ENCODE measurements around the gene HSBP1. TPM values are rescaled to one million over a fixed set of nuclear protein-coding genes. Genes with fewer than 3 reads are reported as not detected.

Gene HSBP1
- total RNA-seq, 1 donor from 2014 or later, result 218 TPM

GRCh38 chr16:83835586-83836566 lies 28.1 kb downstream of the HSBP1 start:
- H3K9me3 Mint-ChIP-seq (ENCODE audit: unreplicated experiment), result peaks cover 2% of the 10 kb centered on the region
- H3K27ac Mint-ChIP-seq (ENCODE audit: unreplicated experiment), result no peak overlapping the region
- DNase-seq, result no peak
- H3K27me3 Mint-ChIP-seq (ENCODE audit: unreplicated experiment), result peaks cover 3% of the 10 kb centered on the region
- no peak for TF ChIP-seq CTCF (IDR thresholded peaks at IDR 0.05; ENCODE audit: partially characterized antibody, unreplicated experiment)
- no peak overlapping the region for H3K4me3 Mint-ChIP-seq (ENCODE audit: unreplicated experiment)
- H3K4me1 Mint-ChIP-seq (ENCODE audit: low read depth, unreplicated experiment), result peaks cover 9% of the 10 kb centered on the region
- H3K36me3 Mint-ChIP-seq (ENCODE audit: unreplicated experiment), result peaks cover 5% of the 10 kb centered on the region

GRCh38 chr16:83837566-83837965 lies 29.8 kb downstream of the HSBP1 start:
- H3K4me1 Mint-ChIP-seq (ENCODE audit: low read depth, unreplicated experiment), result peaks cover 1% of the 10 kb centered on the region
- H3K4me3 Mint-ChIP-seq (ENCODE audit: unreplicated experiment), result no peak overlapping the region
- peaks cover 3% of the 10 kb centered on the region for H3K36me3 Mint-ChIP-seq (ENCODE audit: unreplicated experiment)

GRCh38 chr16:83838151-83838550 lies 30.4 kb downstream of the HSBP1 start:
- Mint-ChIP-seq H3K27ac (ENCODE audit: unreplicated experiment) (no peak overlapping the region), H3K27me3 (ENCODE audit: unreplicated experiment) (no peaks in the 10 kb centered on the region), H3K4me3 (ENCODE audit: unreplicated experiment) (no peak overlapping the region), H3K36me3 (ENCODE audit: unreplicated experiment) (no peaks in the 10 kb centered on the region), H3K4me1 (ENCODE audit: low read depth, unreplicated experiment) (peaks cover 5% of the 10 kb centered on the region), H3K9me3 (ENCODE audit: unreplicated experiment) (peaks cover under 1% of the 10 kb centered on the region)
- no peak for DNase-seq
- no peak for TF ChIP-seq CTCF (IDR thresholded peaks at IDR 0.05; ENCODE audit: partially characterized antibody, unreplicated experiment)

More at GRCh38 chr16:83837566-83837965, 29.8 kb downstream of the HSBP1 start:
- H3K27ac Mint-ChIP-seq (ENCODE audit: unreplicated experiment), result no peak overlapping the region
- TF ChIP-seq CTCF (IDR thresholded peaks at IDR 0.05; ENCODE audit: partially characterized antibody, unreplicated experiment), result no peak
- H3K9me3 Mint-ChIP-seq (ENCODE audit: unreplicated experiment), result peaks cover 2% of the 10 kb centered on the region
- no peaks in the 10 kb centered on the region for H3K27me3 Mint-ChIP-seq (ENCODE audit: unreplicated experiment)
- DNase-seq, result no peak

GRCh38 chr16:83839561-83839960 lies 31.8 kb downstream of the HSBP1 start:
- Mint-ChIP-seq H3K9me3 (ENCODE audit: unreplicated experiment) (no peaks in the 10 kb centered on the region), H3K27ac (ENCODE audit: unreplicated experiment) (no peak overlapping the region), H3K27me3 (ENCODE audit: unreplicated experiment) (no peaks in the 10 kb centered on the region), H3K4me3 (ENCODE audit: unreplicated experiment) (no peak overlapping the region), H3K4me1 (ENCODE audit: low read depth, unreplicated experiment) (peaks cover 5% of the 10 kb centered on the region), H3K36me3 (ENCODE audit: unreplicated experiment) (no peaks in the 10 kb centered on the region)
- no peak for TF ChIP-seq CTCF (IDR thresholded peaks at IDR 0.05; ENCODE audit: partially characterized antibody, unreplicated experiment)
- no peak for DNase-seq

- DNase-seq, result no peak
Measured at GRCh38 chr16:83840060-83840617, 32.4 kb downstream of the HSBP1 start.

More at GRCh38 chr16:83840060-83840617, 32.4 kb downstream of the HSBP1 start:
- no peaks in the 10 kb centered on the region for H3K27me3 Mint-ChIP-seq (ENCODE audit: unreplicated experiment)
- no peaks in the 10 kb centered on the region for H3K9me3 Mint-ChIP-seq (ENCODE audit: unreplicated experiment)
- peaks cover 5% of the 10 kb centered on the region for H3K4me1 Mint-ChIP-seq (ENCODE audit: low read depth, unreplicated experiment)
- no peaks in the 10 kb centered on the region for H3K36me3 Mint-ChIP-seq (ENCODE audit: unreplicated experiment)
- no peak overlapping the region for H3K27ac Mint-ChIP-seq (ENCODE audit: unreplicated experiment)
- H3K4me3 Mint-ChIP-seq (ENCODE audit: unreplicated experiment), result no peak overlapping the region
- TF ChIP-seq CTCF (IDR thresholded peaks at IDR 0.05; ENCODE audit: partially characterized antibody, unreplicated experiment), result no peak

All from glutamatergic neuron (in vitro differentiated cells).